ENCODE data around the gene RTL9. TPM values are rescaled to one million over a fixed set of nuclear protein-coding genes. Genes with fewer than 3 reads are reported as not detected.

The RTL9 gene
- total and polyA plus RNA-seq, 2 experiments from 2014 or later = 0.31 TPM; not detected in 1

GRCh38 chrX:110321670-110322069 lies 37.0 kb upstream of the RTL9 start:
- peaks cover 44% of the 10 kb centered on the region for H3K4me1 Mint-ChIP-seq

More at GRCh38 chrX:110321670-110322069, 37.0 kb upstream of the RTL9 start:
- no peak overlapping the region for H3K4me3 ChIP-seq
- H3K79me2 ChIP-seq (replicated peaks; ENCODE audit: insufficient read depth) = peaks cover 7% of the 10 kb centered on the region
- no peak overlapping the region for H3K4me3 Mint-ChIP-seq
- peak overlapping the region; percentile 49; the same call in 1 of the 2 replicates for H3K4me2 ChIP-seq
- H4K20me1 ChIP-seq (replicated peaks; ENCODE audit: insufficient read depth) = no peaks in the 10 kb centered on the region
- no peak overlapping the region for H2AFZ ChIP-seq
- H3K27me3 Mint-ChIP-seq (ENCODE audit: insufficient read depth, low read depth, poor library complexity) = no peaks in the 10 kb centered on the region
- H3K27me3 ChIP-seq (ENCODE audit: insufficient read depth) = no peaks in the 10 kb centered on the region
- peaks cover 31% of the 10 kb centered on the region for H3K4me1 ChIP-seq (ENCODE audit: insufficient read depth)
- no peaks in the 10 kb centered on the region for H3K9me2 ChIP-seq (ENCODE audit: insufficient read depth)
- no peaks in the 10 kb centered on the region for H3K36me3 ChIP-seq (ENCODE audit: insufficient read depth)
- no peak overlapping the region for H3K27ac ChIP-seq (ENCODE audit: low read depth)
- ATAC-seq (no peak), DNase-seq (ENCODE audit: low spot score) (no peak)
- H3K9me3 Mint-ChIP-seq = no peaks in the 10 kb centered on the region; the same call in 2 of the 3 replicates
- TF ChIP-seq ZNF331 (CRISPR knock-in tag; IDR thresholded peaks at IDR 0.05; ENCODE audit: low read depth) (no peak), POLR2AphosphoS5 (IDR thresholded peaks at IDR 0.05; ENCODE audit: low read depth) (no peak), ETS1 (IDR thresholded peaks at IDR 0.05) (no peak), CTCF (conservative IDR thresholded peaks at IDR 0.05; ENCODE audit: low read depth in 2 of 2) (no peak), JUNB (IDR thresholded peaks at IDR 0.05; ENCODE audit: unreplicated experiment) (no peak), ZNF462 (CRISPR knock-in tag; IDR thresholded peaks at IDR 0.05) (no peak), CREB1 (CRISPR knock-in tag; IDR thresholded peaks at IDR 0.05; ENCODE audit: low read depth) (no peak), REST (IDR thresholded peaks at IDR 0.05; ENCODE audit: unreplicated experiment) (no peak), ZNF114 (CRISPR knock-in tag; IDR thresholded peaks at IDR 0.05) (no peak), STAT1 (IDR thresholded peaks at IDR 0.05; ENCODE audit: unreplicated experiment) (no peak), EZH2 (IDR thresholded peaks at IDR 0.05; ENCODE audit: low read depth, unreplicated experiment) (no peak), EZH2phosphoT487 (IDR thresholded peaks at IDR 0.05; ENCODE audit: unreplicated experiment) (no peak), NANOG (IDR thresholded peaks at IDR 0.05; ENCODE audit: borderline replicate concordance) (no peak)
- no peaks in the 10 kb centered on the region; the same call in 2 of the 3 replicates for H3K36me3 Mint-ChIP-seq (ENCODE audit: low read depth)
- H3F3A ChIP-seq (replicated peaks; ENCODE audit: low read depth) = no peaks in the 10 kb centered on the region
- H3K27ac Mint-ChIP-seq = no peak overlapping the region
